ENCODE measurements around the gene CTRL.

- no peak for TF ChIP-seq CTCF (IDR thresholded peaks at IDR 0.05 in 4 of 5, conservative IDR thresholded peaks at IDR 0.05 in 1 of 5)
- no peak for TF ChIP-seq POLR2A (IDR thresholded peaks at IDR 0.05)
These were observed 18.0 kb upstream of the CTRL start for GRCh38 chr16:67949645-67950044.
